ENCODE measurements around the gene UBASH3A.

DNA sequence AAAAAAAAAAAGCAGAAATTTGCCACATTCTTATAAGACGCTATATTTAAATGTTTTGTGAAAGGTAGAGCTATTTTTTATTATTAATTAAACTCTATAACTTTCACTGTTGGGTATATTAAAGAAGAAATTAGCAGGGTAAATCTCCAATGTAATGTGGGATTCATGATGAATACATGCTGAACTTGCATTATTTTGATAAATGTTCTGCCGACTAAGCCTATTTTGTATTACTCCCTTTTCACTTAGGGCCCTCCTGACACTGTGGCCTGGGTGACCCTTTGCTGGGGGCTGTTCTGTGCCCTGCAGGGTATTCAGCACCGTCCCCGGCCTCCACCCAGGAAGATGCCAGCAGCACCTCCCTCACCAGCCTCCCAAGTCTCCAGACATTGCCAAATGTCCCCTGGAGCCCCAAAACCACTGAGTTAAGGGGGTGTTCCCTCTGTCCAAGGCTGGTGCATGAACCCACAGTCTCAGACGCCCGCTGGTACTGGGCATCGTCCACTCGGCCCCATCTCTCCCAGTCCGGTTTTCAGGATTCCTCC is 69.9 kb downstream of the UBASH3A start:
- TF ChIP-seq, protein P1, sequence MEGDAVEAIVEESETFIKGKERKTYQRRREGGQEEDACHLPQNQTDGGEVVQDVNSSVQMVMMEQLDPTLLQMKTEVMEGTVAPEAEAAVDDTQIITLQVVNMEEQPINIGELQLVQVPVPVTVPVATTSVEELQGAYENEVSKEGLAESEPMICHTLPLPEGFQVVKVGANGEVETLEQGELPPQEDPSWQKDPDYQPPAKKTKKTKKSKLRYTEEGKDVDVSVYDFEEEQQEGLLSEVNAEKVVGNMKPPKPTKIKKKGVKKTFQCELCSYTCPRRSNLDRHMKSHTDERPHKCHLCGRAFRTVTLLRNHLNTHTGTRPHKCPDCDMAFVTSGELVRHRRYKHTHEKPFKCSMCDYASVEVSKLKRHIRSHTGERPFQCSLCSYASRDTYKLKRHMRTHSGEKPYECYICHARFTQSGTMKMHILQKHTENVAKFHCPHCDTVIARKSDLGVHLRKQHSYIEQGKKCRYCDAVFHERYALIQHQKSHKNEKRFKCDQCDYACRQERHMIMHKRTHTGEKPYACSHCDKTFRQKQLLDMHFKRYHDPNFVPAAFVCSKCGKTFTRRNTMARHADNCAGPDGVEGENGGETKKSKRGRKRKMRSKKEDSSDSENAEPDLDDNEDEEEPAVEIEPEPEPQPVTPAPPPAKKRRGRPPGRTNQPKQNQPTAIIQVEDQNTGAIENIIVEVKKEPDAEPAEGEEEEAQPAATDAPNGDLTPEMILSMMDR (IDR thresholded peaks at IDR 0.05 in 4 of 5, conservative IDR thresholded peaks at IDR 0.05 in 1 of 5): no peak
- no peak for TF ChIP-seq POLR2A (IDR thresholded peaks at IDR 0.05)

All from gastrocnemius medialis (tissue), 4 donors.